Stimulated activated memory B cell treated with anti-CD40 and anti-IgM and Interleukin-4, amounts not matched to agents 10 μg/mL and 1 μg/mL and 100 μg/mL, for 72 hours (primary cell): ENCODE measurements around the gene RALBP1.
A peak's percentile ranks its signal among the peaks of the same experiment; 100 is the strongest.
"Not testable (repeated sequence)": the region's sequence is repeated elsewhere in the genome, so short reads cannot be mapped to it uniquely, and the experiment has no call there.

Experiments
- ATAC-seq: fragments of 150-1000 bp; cut with Tn5 transposase; 2 replicates; pipeline ENCODE4 v1.10.0; 2021
- H3K27ac Mint-ChIP-seq: one replicate; pipeline ENCODE4 v1.8.0; 2022; ENCODE audit warnings: mild to moderate bottlenecking, mixed read lengths
- H3K27me3 Mint-ChIP-seq: one replicate; pipeline ENCODE4 v1.8.0; 2022; ENCODE audit warnings: mixed read lengths
- H3K36me3 Mint-ChIP-seq: one replicate; pipeline ENCODE4 v1.8.0; 2022; ENCODE audit warnings: mixed read lengths
- H3K4me1 Mint-ChIP-seq: one replicate; pipeline ENCODE4 v1.8.0; 2022; ENCODE audit warnings: mixed read lengths
- H3K4me3 Mint-ChIP-seq: one replicate; pipeline ENCODE4 v1.8.0; 2022; ENCODE audit warnings: mild to moderate bottlenecking, moderate library complexity, mixed read lengths
- H3K9me3 Mint-ChIP-seq: one replicate; pipeline ENCODE4 v1.8.0; 2022; ENCODE audit warnings: mixed read lengths

RALBP1 gene

DNA sequence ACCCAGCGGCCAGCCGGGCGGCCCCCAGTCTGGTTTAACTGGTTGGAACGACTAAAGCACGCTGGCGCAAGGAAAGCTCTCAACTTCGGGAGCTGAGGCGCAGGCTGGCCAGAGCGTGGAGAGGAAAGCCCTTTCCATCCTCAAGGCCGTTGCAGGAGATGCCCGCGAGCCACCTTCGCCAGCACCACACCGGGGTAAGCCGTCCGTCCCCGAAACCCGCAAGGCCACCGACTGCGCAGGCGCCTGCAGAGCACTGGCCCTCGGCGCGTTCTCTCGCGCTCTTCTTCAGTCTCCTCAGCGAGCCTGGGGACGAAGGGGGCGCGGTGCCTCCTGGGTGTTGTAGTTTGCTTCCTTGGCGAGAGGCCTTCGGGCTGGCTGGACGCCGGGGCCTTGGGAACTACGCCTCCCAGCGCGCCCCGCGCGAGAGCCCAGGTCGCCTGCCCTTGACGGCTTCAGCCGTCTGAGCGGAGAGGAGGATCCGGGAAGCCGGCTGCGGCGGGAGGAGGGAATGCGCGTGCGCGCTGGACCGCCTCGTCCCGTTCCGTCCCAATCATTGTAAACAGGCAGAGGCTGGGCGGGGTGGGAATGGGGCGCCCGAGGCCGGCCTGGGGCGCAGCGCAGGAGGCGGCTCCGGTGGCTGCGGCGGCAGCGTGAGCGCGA, at the start of gene RALBP1:
TSS of gene RALBP1 (plus strand) at position 531 of the 660 bp plus-strand sequence. CDS start 37,533 bp downstream, outside the sequence.
- Mint-ChIP-seq H3K27ac (peak within 1 kb of the TSS; percentile 89), H3K9me3 (peaks cover under 1% of the 10 kb centered on the region), H3K4me1 (peaks cover 32% of the 10 kb centered on the region), H3K36me3 (peaks cover 16% of the 10 kb centered on the region), H3K4me3 (peak within 1 kb of the TSS; percentile 93), H3K27me3 (no peaks in the 10 kb centered on the region)
- peak; percentile 99 for ATAC-seq

DNA sequence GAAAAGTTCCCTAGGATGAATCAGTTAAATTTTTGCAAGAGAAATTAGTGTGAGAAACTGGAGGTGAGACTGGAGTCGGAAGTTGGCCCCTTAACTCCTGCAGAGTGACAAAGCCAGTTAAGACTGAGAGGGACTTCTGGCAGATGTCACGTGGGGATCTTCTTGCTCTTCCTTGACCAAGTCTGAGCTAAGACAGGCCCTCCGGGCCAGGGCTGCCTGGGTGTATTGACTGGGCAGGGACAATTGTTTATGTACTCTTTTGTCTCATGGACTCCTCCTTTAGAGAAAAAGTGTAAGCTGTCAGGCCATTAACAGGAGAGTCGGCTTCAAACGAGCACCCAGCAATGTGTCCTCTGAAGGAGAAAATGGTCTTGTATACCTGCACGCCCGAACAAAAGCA, 48.6 kb upstream of the RALBP1 start:
- no peaks in the 10 kb centered on the region for H3K4me1 Mint-ChIP-seq

DNA sequence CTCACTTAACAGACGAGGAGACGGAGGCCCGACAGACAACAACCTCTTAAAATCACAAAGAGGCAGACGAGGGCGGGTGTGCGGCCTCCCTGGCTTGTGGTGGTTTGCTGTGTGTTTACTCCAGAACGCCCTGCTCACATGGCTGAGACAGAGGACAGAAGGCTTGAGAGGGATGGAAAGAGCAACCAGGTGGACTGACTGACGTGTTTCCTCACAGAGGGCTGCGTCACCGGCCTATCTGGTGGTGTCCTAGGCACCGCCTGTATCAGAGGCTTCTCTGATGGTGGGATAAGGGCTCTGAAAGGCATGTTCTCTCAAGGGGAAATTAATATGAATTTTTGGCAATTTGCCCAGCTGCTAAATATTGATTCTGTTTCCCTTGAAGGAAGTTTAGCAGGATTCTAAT, 47.0 kb upstream of the RALBP1 start:
- ATAC-seq, result no peak
- no peak overlapping the region for H3K27ac Mint-ChIP-seq

More for the DNA sequence above, 48.6 kb upstream of the RALBP1 start:
- no peaks in the 10 kb centered on the region for H3K27me3 Mint-ChIP-seq
- no peaks in the 10 kb centered on the region for H3K9me3 Mint-ChIP-seq
- H3K27ac Mint-ChIP-seq, result no peak overlapping the region
- no peaks in the 10 kb centered on the region for H3K36me3 Mint-ChIP-seq
- no peak overlapping the region for H3K4me3 Mint-ChIP-seq
- no peak for ATAC-seq

DNA sequence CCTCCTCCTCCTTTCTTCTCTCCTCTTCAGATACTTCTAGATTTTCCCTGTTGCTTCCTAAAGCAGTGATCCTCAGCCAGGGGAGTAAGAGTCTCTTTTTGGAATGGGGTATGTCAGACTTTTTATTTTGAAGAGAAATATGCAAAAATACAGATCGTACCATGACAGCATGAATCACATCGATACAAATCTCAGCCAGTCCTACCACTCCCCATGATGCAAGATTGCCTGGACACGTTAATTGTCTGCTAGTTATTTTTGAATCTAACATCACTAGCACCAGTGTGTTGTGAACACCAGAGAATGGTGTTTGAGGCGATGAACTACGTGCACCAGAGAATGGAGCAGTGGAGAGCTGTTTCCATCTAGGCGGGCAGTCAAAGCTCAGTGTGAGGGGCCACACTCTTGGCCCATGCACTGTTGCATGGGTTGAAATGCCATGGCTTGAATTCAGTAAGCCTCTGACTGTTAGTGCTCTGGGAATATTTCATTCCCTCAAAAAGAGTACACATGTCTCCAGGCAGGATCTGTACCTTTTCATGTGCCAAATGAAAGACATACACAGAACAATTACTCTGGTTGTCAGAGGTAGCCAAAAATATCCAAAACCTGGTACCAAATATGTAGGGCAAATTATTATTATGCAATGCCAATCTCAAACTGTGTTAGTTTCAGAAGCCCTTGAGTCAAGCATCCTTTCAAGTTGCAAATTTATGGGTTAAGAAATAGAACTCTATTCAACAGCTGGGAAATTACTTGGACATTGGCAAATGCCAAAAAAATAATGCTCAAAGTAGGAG, 46.3 kb upstream of the RALBP1 start:
- H3K27ac Mint-ChIP-seq, result no peak overlapping the region
- ATAC-seq, result no peak
- H3K27me3 Mint-ChIP-seq, result peaks cover 12% of the 10 kb centered on the region
- no peaks in the 10 kb centered on the region for H3K36me3 Mint-ChIP-seq
- H3K4me3 Mint-ChIP-seq, result no peak overlapping the region
- peaks cover 11% of the 10 kb centered on the region for H3K4me1 Mint-ChIP-seq
- peaks cover 3% of the 10 kb centered on the region for H3K9me3 Mint-ChIP-seq

More for the DNA sequence above, 47.0 kb upstream of the RALBP1 start:
- no peaks in the 10 kb centered on the region for H3K36me3 Mint-ChIP-seq
- peaks cover 1% of the 10 kb centered on the region for H3K9me3 Mint-ChIP-seq
- H3K27me3 Mint-ChIP-seq, result peaks cover 4% of the 10 kb centered on the region
- H3K4me3 Mint-ChIP-seq, result no peak overlapping the region
- H3K4me1 Mint-ChIP-seq, result peaks cover 3% of the 10 kb centered on the region

DNA sequence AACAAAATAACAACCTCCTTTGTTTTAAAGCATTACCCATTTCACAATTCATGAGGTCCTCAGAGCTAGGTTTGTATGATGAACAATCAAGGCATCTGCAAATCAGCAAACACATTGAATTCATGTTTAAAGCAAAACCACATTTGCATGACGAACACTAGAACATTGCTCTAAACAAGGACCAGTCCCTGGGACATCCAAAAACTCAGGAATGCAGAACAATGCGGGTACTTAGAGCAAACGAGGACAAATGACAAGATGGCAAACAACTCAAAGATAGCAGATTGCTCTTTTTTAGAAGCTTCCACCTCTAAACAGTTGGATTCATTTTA, 45.7 kb upstream of the RALBP1 start:
- H3K27me3 Mint-ChIP-seq, result peaks cover 18% of the 10 kb centered on the region
- no peaks in the 10 kb centered on the region for H3K36me3 Mint-ChIP-seq
- no peak overlapping the region for H3K27ac Mint-ChIP-seq
- H3K4me1 Mint-ChIP-seq, result peaks cover 15% of the 10 kb centered on the region
- H3K4me3 Mint-ChIP-seq, result no peak overlapping the region
- ATAC-seq, result no peak
- peaks cover 3% of the 10 kb centered on the region for H3K9me3 Mint-ChIP-seq

- ATAC-seq, H3K27ac Mint-ChIP-seq, H3K9me3 Mint-ChIP-seq, H3K36me3 Mint-ChIP-seq, H3K4me3 Mint-ChIP-seq: not testable (repeated sequence)
- H3K27me3 Mint-ChIP-seq, result peaks cover 18% of the 10 kb centered on the region
- peaks cover 15% of the 10 kb centered on the region for H3K4me1 Mint-ChIP-seq
These were observed 45.0 kb upstream of the RALBP1 start for GRCh38 chr18:9430315-9430714.

DNA sequence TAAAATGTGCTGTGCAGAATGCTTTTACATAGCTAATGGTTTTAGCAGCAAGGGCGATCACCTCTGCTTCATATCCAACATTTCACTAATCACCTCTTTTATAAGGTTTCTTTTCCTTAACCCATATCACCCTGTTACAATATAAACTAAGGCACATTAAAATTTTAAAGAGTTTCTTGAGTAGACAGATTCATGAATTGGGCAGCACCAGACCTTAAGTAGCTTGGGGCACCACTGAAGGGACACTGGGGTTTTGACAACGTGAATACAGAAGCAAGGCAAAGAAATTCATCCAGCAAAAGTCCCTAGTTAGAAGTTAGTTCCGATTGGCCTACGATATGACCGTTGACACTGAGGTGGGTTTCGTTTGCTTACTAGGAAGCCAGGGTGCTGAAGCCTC, 44.0 kb upstream of the RALBP1 start:
- ATAC-seq, result no peak
- Mint-ChIP-seq H3K36me3 (no peaks in the 10 kb centered on the region), H3K27me3 (peaks cover 18% of the 10 kb centered on the region), H3K4me1 (peaks cover 15% of the 10 kb centered on the region), H3K4me3 (no peak overlapping the region), H3K27ac (no peak overlapping the region), H3K9me3 (peaks cover 3% of the 10 kb centered on the region)

DNA sequence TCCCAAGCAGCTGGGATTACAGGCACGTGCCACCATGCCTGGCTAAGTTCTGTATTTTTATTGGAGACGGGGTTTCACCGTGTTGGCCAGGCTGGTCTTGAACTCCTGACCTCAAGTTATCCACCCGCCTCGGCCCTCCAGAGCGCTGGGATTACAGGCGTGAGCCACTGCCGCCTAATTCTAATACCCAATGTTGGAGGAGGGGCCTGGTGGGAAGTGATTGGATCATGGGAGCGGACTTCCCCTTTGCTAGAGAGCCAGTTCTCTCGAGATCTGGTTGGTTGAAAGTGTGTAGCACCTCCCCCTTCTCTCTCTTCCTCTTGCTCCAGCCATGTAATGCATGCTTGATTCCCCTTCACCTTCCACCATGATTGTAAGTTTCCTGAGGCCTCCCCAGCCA, 42.2 kb upstream of the RALBP1 start:
- H3K4me3 Mint-ChIP-seq, H3K27ac Mint-ChIP-seq, H3K9me3 Mint-ChIP-seq, ATAC-seq, H3K36me3 Mint-ChIP-seq: not testable (repeated sequence)
- peaks cover 18% of the 10 kb centered on the region for H3K27me3 Mint-ChIP-seq
- H3K4me1 Mint-ChIP-seq, result peaks cover 15% of the 10 kb centered on the region

GRCh38 chr18:9433671-9434121, 41.6 kb upstream of the RALBP1 start:
- Mint-ChIP-seq H3K27ac (no peak overlapping the region), H3K9me3 (peaks cover 3% of the 10 kb centered on the region), H3K27me3 (peaks cover 18% of the 10 kb centered on the region), H3K4me1 (peaks cover 15% of the 10 kb centered on the region), H3K36me3 (no peaks in the 10 kb centered on the region), H3K4me3 (no peak overlapping the region)
- ATAC-seq, result no peak

DNA sequence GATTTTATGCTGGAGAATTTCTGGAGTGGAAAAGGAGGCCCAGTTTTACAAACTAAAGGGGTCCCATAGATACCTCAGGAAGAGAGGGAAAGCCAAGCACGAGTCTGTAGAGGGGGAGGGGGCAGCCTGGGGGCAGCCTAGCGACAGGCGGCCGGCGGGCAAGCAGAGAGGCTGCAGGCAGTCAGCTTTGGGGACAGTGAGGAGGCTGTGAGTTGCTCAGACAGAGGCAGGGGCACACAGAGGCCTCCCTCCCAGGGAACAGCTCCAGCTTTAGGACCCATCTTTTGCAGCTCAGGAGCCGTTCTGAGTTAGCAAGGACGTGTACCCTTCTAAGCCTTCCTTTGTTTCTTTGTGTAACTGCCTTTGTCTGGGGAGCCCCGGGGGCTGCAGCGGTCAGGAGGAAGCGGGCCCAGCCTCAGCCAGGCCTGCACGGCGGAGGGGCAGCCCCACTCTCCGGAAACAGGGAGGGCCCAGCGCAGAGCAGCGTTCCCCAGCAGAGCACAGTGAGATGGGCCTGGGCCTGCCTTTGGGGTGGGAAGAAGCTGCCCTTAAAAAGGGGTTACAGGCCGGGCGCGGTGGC, 41.1 kb upstream of the RALBP1 start:
- peaks cover 18% of the 10 kb centered on the region for H3K27me3 Mint-ChIP-seq
- no peaks in the 10 kb centered on the region for H3K36me3 Mint-ChIP-seq
- peaks cover 15% of the 10 kb centered on the region for H3K4me1 Mint-ChIP-seq
- peaks cover 3% of the 10 kb centered on the region for H3K9me3 Mint-ChIP-seq
- no peak overlapping the region for H3K27ac Mint-ChIP-seq
- no peak for ATAC-seq
- H3K4me3 Mint-ChIP-seq, result no peak overlapping the region

GRCh38 chr18:9435041-9435440, 40.3 kb upstream of the RALBP1 start:
- peaks cover 3% of the 10 kb centered on the region for H3K9me3 Mint-ChIP-seq

GRCh38 chr18:9436206-9436929, 38.9 kb upstream of the RALBP1 start:
- ATAC-seq, result no peak
- Mint-ChIP-seq H3K27me3 (peaks cover 18% of the 10 kb centered on the region), H3K36me3 (no peaks in the 10 kb centered on the region), H3K4me3 (no peak overlapping the region), H3K4me1 (peaks cover 15% of the 10 kb centered on the region), H3K9me3 (peaks cover 3% of the 10 kb centered on the region), H3K27ac (no peak overlapping the region)

More at GRCh38 chr18:9435041-9435440, 40.3 kb upstream of the RALBP1 start:
- Mint-ChIP-seq H3K27me3 (peaks cover 18% of the 10 kb centered on the region), H3K36me3 (no peaks in the 10 kb centered on the region), H3K27ac (no peak overlapping the region), H3K4me1 (peaks cover 15% of the 10 kb centered on the region), H3K4me3 (no peak overlapping the region)
- ATAC-seq, result no peak

DNA sequence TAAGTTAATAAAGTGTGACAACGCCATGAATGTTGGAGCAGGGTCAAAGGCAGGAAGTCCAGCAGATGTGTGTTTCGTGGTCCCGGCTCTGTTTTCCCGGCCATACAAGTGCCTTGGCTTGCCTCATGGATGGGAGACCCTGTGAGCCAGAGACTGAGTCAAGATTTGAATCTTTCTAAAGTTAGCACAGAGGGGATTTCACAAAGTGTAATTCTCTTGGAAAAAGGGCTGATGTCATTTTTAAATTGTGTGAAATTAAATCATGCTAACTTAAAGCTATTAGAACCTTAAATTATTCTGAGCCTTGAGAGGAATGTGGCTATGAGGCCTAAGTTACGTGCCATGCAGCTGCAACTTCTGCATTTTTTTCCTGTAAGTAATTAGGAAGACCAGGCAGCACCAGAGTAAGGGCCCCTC, 38.3 kb upstream of the RALBP1 start:
- Mint-ChIP-seq H3K4me3 (no peak overlapping the region), H3K36me3 (no peaks in the 10 kb centered on the region), H3K4me1 (peaks cover 15% of the 10 kb centered on the region), H3K27me3 (peaks cover 18% of the 10 kb centered on the region), H3K9me3 (peaks cover 3% of the 10 kb centered on the region), H3K27ac (no peak overlapping the region)
- no peak for ATAC-seq

- no peak overlapping the region for H3K4me3 Mint-ChIP-seq
- H3K36me3 Mint-ChIP-seq, result no peaks in the 10 kb centered on the region
- H3K4me1 Mint-ChIP-seq, result peaks cover 15% of the 10 kb centered on the region
- peaks cover 18% of the 10 kb centered on the region for H3K27me3 Mint-ChIP-seq
- no peak overlapping the region for H3K27ac Mint-ChIP-seq
- peaks cover 3% of the 10 kb centered on the region for H3K9me3 Mint-ChIP-seq
- no peak for ATAC-seq
These were observed 37.6 kb upstream of the RALBP1 start for GRCh38 chr18:9437672-9438071.

DNA sequence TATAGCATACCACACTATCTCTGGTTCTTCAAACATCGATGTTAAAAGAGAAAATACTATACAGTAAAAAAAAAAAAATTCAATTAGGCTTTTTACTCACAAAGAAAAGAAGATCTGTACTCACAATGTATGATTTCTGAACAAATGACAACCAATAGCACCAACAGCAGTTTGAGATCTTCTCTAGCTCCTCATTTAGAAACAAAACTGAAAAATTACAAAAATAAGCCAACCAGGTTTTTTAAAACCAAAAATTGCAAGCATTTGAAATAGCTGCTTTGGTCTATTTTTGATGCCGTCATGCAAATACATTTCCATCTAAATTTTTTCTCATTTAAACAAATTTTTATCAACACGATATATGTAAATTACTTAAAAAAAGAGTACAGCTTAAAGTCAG, 34.3 kb upstream of the RALBP1 start:
- ATAC-seq, result no peak
- no peaks in the 10 kb centered on the region for H3K9me3 Mint-ChIP-seq
- H3K4me3 Mint-ChIP-seq, result no peak overlapping the region
- no peaks in the 10 kb centered on the region for H3K36me3 Mint-ChIP-seq
- no peaks in the 10 kb centered on the region for H3K27me3 Mint-ChIP-seq
- H3K27ac Mint-ChIP-seq, result no peak overlapping the region
- H3K4me1 Mint-ChIP-seq, result no peaks in the 10 kb centered on the region
